ENCODE results near the gene COA7.

COA7 gene

GRCh38 chr1:52741259-52741658 lies 43.1 kb upstream of the COA7 start:
- Histone ChIP-seq H3K4me2 (ENCODE audit: low read length) (no peak overlapping the region), H3K9me3 (ENCODE audit: low read length) (no peaks in the 10 kb centered on the region)

GRCh38 chr1:52739699-52740467 lies 41.7 kb upstream of the COA7 start:
- Histone ChIP-seq H3K36me3 (ENCODE audit: insufficient read depth, low read length) (0 out of 2 replicates have a peak, but pooled peaks cover 3% of the 10 kb centered on the region), H3K4me1 (ENCODE audit: insufficient read depth, low read length, severe bottlenecking) (no peaks in the 10 kb centered on the region), H3K27ac (ENCODE audit: low read depth, low read length, poor library complexity, severe bottlenecking) (no peak overlapping the region), H3K4me3 (ENCODE audit: low read depth, low read length, poor library complexity, severe bottlenecking) (no peak overlapping the region), H4K20me1 (ENCODE audit: insufficient read depth, low read length) (no peaks in the 10 kb centered on the region), H3K79me2 (ENCODE audit: insufficient read depth, low read length) (no peaks in the 10 kb centered on the region), H2AFZ (ENCODE audit: low read length) (no peak overlapping the region), H3K9me2 (ENCODE audit: low read depth, low read length) (no peaks in the 10 kb centered on the region), H3K27me3 (ENCODE audit: insufficient read depth, low read length) (no peaks in the 10 kb centered on the region), H3F3A (ENCODE audit: insufficient read depth, low read length) (no peaks in the 10 kb centered on the region), H3K4me2 (ENCODE audit: low read length) (no peak overlapping the region), H3K9ac (ENCODE audit: low read length) (no peak overlapping the region), H3K9me3 (ENCODE audit: low read length) (no peaks in the 10 kb centered on the region)
- TF ChIP-seq EZH2 (IDR thresholded peaks at IDR 0.05; ENCODE audit: borderline replicate concordance, low read length) (no peak), CTCF (IDR thresholded peaks at IDR 0.05; ENCODE audit: low read length) (no peak)

More at GRCh38 chr1:52741259-52741658, 43.1 kb upstream of the COA7 start:
- Histone ChIP-seq H3K27ac (ENCODE audit: low read depth, low read length, poor library complexity, severe bottlenecking) (no peak overlapping the region), H2AFZ (ENCODE audit: low read length) (no peak overlapping the region), H3K36me3 (ENCODE audit: insufficient read depth, low read length) (no peaks in the 10 kb centered on the region), H3K79me2 (ENCODE audit: insufficient read depth, low read length) (no peaks in the 10 kb centered on the region), H4K20me1 (ENCODE audit: insufficient read depth, low read length) (no peaks in the 10 kb centered on the region), H3K27me3 (ENCODE audit: insufficient read depth, low read length) (no peaks in the 10 kb centered on the region), H3K9me2 (ENCODE audit: low read depth, low read length) (no peaks in the 10 kb centered on the region), H3F3A (ENCODE audit: insufficient read depth, low read length) (no peaks in the 10 kb centered on the region), H3K4me1 (ENCODE audit: insufficient read depth, low read length, severe bottlenecking) (no peaks in the 10 kb centered on the region), H3K4me3 (ENCODE audit: low read depth, low read length, poor library complexity, severe bottlenecking) (no peak overlapping the region), H3K9ac (ENCODE audit: low read length) (no peak overlapping the region)
- TF ChIP-seq CTCF (IDR thresholded peaks at IDR 0.05; ENCODE audit: low read length), result no peak
- TF ChIP-seq EZH2 (IDR thresholded peaks at IDR 0.05; ENCODE audit: borderline replicate concordance, low read length), result no peak

GRCh38 chr1:52738893-52739292 lies 40.7 kb upstream of the COA7 start:
- Histone ChIP-seq H3K4me2 (ENCODE audit: low read length) (no peak overlapping the region), H4K20me1 (ENCODE audit: insufficient read depth, low read length) (no peaks in the 10 kb centered on the region), H3K4me3 (ENCODE audit: low read depth, low read length, poor library complexity, severe bottlenecking) (no peak overlapping the region), H3K36me3 (ENCODE audit: insufficient read depth, low read length) (0 out of 2 replicates have a peak, but pooled peaks cover 3% of the 10 kb centered on the region), H3F3A (ENCODE audit: insufficient read depth, low read length) (no peaks in the 10 kb centered on the region), H3K4me1 (ENCODE audit: insufficient read depth, low read length, severe bottlenecking) (no peaks in the 10 kb centered on the region), H3K27me3 (ENCODE audit: insufficient read depth, low read length) (no peaks in the 10 kb centered on the region), H2AFZ (ENCODE audit: low read length) (no peak overlapping the region), H3K9ac (ENCODE audit: low read length) (no peak overlapping the region), H3K9me2 (ENCODE audit: low read depth, low read length) (no peaks in the 10 kb centered on the region), H3K9me3 (ENCODE audit: low read length) (no peaks in the 10 kb centered on the region), H3K79me2 (ENCODE audit: insufficient read depth, low read length) (no peaks in the 10 kb centered on the region), H3K27ac (ENCODE audit: low read depth, low read length, poor library complexity, severe bottlenecking) (no peak overlapping the region)
- TF ChIP-seq CTCF (IDR thresholded peaks at IDR 0.05; ENCODE audit: low read length), result no peak
- TF ChIP-seq EZH2 (IDR thresholded peaks at IDR 0.05; ENCODE audit: borderline replicate concordance, low read length), result no peak
